ENCODE measurements around the gene RFC2.

GRCh38 chr7:74231232-74231590 lies 23.0 kb downstream of the RFC2 start:
- TF ChIP-seq CTCF (IDR thresholded peaks at IDR 0.05; ENCODE audit: borderline replicate concordance, extremely low read depth, low read length, poor library complexity, severe bottlenecking) = no peak
- no peak for TF ChIP-seq EZH2 (IDR thresholded peaks at IDR 0.05; ENCODE audit: borderline replicate concordance, low read depth, low read length, severe bottlenecking)

Measured in DND-41 (cell line).